ENCODE results near the gene GLMP. TPM values are rescaled to one million over a fixed set of nuclear protein-coding genes. Genes with fewer than 3 reads are reported as not detected.

The GLMP gene
- total and polyA plus RNA-seq, 9 donors: 20.2 to 47.9 (median 33.0) TPM

DNA sequence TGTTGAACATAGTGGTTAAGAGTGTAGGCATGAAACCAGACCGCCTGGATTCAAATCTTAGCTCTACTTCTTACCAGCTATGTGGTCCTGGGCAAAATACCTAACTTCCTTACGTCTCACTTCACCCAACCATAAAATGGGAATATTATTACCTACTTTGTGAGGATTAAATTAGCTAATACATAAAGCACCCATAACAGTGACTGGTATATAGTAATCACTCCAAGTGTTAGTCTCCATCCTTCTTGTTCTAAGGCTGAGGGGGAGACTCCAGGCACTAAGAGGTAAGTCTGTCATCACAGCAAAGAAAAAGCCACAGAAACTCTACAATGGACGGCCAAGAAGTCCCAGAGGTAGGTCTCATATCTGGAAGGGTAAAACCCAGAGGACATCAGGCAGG is 15.6 kb downstream of the GLMP start:
- no peak for TF ChIP-seq POLR2A (IDR thresholded peaks at IDR 0.05)
- TF ChIP-seq, protein P1, sequence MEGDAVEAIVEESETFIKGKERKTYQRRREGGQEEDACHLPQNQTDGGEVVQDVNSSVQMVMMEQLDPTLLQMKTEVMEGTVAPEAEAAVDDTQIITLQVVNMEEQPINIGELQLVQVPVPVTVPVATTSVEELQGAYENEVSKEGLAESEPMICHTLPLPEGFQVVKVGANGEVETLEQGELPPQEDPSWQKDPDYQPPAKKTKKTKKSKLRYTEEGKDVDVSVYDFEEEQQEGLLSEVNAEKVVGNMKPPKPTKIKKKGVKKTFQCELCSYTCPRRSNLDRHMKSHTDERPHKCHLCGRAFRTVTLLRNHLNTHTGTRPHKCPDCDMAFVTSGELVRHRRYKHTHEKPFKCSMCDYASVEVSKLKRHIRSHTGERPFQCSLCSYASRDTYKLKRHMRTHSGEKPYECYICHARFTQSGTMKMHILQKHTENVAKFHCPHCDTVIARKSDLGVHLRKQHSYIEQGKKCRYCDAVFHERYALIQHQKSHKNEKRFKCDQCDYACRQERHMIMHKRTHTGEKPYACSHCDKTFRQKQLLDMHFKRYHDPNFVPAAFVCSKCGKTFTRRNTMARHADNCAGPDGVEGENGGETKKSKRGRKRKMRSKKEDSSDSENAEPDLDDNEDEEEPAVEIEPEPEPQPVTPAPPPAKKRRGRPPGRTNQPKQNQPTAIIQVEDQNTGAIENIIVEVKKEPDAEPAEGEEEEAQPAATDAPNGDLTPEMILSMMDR (IDR thresholded peaks at IDR 0.05): no peak
- TF ChIP-seq EP300 (IDR thresholded peaks at IDR 0.05): no peak
- no peak for DNase-seq
- intact Hi-C loops (cut with DNase I): no loop called here
- Histone ChIP-seq H3K27me3 (no peaks in the 10 kb centered on the region), H3K9me3 (no peaks in the 10 kb centered on the region), H3K4me3 (no peak overlapping the region), H3K27ac (no peak overlapping the region), H3K4me1 (ENCODE audit: insufficient read depth) (peaks cover 7% of the 10 kb centered on the region), H3K36me3 (no peaks in the 10 kb centered on the region)
- 91 to 93% (median 92%) methylated on average over 3 of the region's 3 CpGs for WGBS, 3 donors

DNA sequence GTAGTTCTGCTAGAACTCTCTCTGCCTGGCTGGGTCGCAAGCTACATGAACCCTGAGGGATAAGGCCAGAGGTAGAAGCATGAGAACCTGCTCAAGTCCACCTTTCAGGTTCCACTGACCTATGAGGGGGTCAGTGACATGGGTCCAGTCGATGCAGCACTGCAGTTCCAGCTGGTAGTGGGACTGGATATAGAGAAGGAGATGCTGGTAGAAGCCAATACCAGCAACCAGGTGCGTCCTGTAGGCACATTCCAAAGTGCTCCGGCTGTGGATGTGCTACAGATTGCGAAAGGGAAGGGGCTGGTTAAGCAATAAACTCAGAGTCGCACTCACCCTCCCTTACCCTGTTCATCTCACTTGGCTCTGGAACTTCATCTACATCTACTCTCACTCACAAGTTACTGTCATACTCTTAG is 18.5 kb downstream of the GLMP start:
- Histone ChIP-seq H3K36me3 (no peaks in the 10 kb centered on the region), H3K27ac (no peak overlapping the region), H3K27me3 (no peaks in the 10 kb centered on the region), H3K4me1 (ENCODE audit: insufficient read depth) (peaks cover 7% of the 10 kb centered on the region), H3K9me3 (no peaks in the 10 kb centered on the region), H3K4me3 (no peak overlapping the region)
- no peak for TF ChIP-seq EP300 (IDR thresholded peaks at IDR 0.05)
- TF ChIP-seq, protein P1 (IDR thresholded peaks at IDR 0.05): no peak
- intact Hi-C loops (cut with DNase I): no loop called here
- no peak for DNase-seq
- 79 to 89% (median 87%) methylated on average over 6 of the region's 6 CpGs for WGBS, 3 donors

DNA sequence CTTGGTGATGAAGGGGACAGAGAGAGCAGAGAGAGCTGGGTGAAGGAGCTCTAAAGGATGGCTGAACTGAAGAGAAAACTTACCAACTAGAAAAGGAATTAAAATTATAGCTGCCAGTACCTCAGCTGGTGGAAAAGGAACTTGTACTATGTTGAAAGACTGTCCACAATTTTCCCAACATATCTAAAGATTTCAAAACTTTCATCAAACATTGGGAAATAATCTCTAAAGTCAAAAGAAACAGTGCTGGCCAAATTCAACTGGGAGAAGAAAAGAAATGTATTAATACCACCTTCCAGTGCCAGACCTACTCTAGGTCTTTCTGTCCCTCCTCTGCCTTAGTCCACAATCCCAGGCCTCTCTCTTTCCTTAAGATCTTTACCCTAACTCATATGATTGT is 18.9 kb downstream of the GLMP start:
- no peak overlapping the region for H3K4me3 ChIP-seq
- H3K9me3 ChIP-seq: no peaks in the 10 kb centered on the region
- H3K4me1 ChIP-seq (ENCODE audit: insufficient read depth): peaks cover 5% of the 10 kb centered on the region
- intact Hi-C loops (cut with DNase I): no loop called here
- no peak for TF ChIP-seq EP300 (IDR thresholded peaks at IDR 0.05)
- no peak for TF ChIP-seq POLR2A (IDR thresholded peaks at IDR 0.05)
- TF ChIP-seq, protein P1 (IDR thresholded peaks at IDR 0.05): no peak
- H3K27me3 ChIP-seq: no peaks in the 10 kb centered on the region
- H3K36me3 ChIP-seq: no peaks in the 10 kb centered on the region
- DNase-seq: no peak
- H3K27ac ChIP-seq: no peak overlapping the region

DNA sequence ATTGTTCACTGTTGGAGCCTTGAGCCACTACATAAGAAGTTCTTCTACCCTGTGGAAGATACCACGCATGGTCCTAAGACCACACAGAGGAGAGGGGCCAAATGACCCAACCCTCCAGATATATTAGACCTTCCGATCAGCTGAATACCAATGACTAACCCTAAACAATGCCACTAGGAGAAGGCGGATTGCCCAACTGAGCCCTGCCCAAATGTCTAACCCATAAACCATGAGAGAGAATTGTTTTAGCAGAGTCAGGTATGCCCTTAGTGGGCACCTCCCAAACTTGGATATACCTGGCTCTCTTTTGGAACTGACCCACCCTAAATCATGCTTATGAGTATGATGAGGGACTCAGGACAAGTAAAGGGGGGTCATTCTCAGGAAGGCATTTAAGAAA is 25.2 kb downstream of the GLMP start:
- Histone ChIP-seq H3K36me3 (no peaks in the 10 kb centered on the region), H3K27me3 (no peaks in the 10 kb centered on the region), H3K4me3 (no peak overlapping the region), H3K27ac (no peak overlapping the region), H3K9me3 (no peaks in the 10 kb centered on the region), H3K4me1 (ENCODE audit: insufficient read depth) (no peaks in the 10 kb centered on the region)
- no peak for DNase-seq
- 90 to 97% (median 96%) methylated on average over 3 of the region's 3 CpGs for WGBS, 3 donors
- intact Hi-C loops (cut with DNase I): no loop called here
- TF ChIP-seq POLR2A (IDR thresholded peaks at IDR 0.05): no peak
- no peak for TF ChIP-seq EP300 (IDR thresholded peaks at IDR 0.05)
- TF ChIP-seq, protein P1 (IDR thresholded peaks at IDR 0.05): no peak

DNA sequence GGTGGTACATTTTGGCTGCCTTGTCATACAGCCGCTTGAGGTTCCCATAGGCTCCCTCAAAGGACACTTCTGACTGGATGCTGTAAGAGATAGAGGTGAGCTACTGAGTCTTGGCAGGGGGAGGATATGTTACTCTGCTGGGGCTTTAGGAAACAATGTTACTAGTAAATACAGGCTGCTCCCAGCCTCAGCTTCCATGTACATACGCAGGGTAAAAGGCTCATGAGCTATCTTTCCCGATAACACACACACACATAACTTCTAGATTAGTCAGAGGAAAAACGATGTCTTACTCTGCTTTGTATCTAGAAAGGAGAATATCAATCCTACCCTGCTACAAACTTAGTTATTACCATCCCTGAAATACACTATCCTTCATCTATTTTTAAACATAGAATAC is 27.1 kb downstream of the GLMP start:
- WGBS, 3 donors: 60 to 67% (median 62%) methylated on average over 4 of the region's 4 CpGs
- Histone ChIP-seq H3K27ac (no peak overlapping the region), H3K4me1 (ENCODE audit: insufficient read depth) (no peaks in the 10 kb centered on the region), H3K36me3 (no peaks in the 10 kb centered on the region), H3K27me3 (no peaks in the 10 kb centered on the region), H3K4me3 (no peak overlapping the region), H3K9me3 (no peaks in the 10 kb centered on the region)
- DNase-seq: no peak
- intact Hi-C loops (cut with DNase I): no loop called here
- TF ChIP-seq POLR2A (IDR thresholded peaks at IDR 0.05) (no peak), EP300 (IDR thresholded peaks at IDR 0.05) (no peak)
- TF ChIP-seq, protein P1 (IDR thresholded peaks at IDR 0.05): no peak

Measured in ovary (tissue), 9 donors.